CD14-positive monocyte (primary cell): ENCODE results near the gene ZXDC. TPM values are rescaled to one million over a fixed set of nuclear protein-coding genes. Genes with fewer than 3 reads are reported as not detected.

ENCODE experiments used
- DNase-seq, 3 donors: peaks; one replicate each; pipeline ENCODE4 v3.0.0-alpha.2; 2011 to 2022
- H2AFZ ChIP-seq: 2 replicates; pipeline ENCODE4 v1.6.0; 2012; ENCODE audit warnings: mild to moderate bottlenecking, low read depth, low read length, inconsistent platforms; ENCODE audit not compliant: insufficient read depth, poor library complexity, severe bottlenecking
- H3K27ac ChIP-seq, 2 donors: 1 replicate in 1 of 2; 2 replicates in 1 of 2; pipeline ENCODE4 v1.5.1; 2012 to 2013; ENCODE audit warnings: low read length in 2 of 2, control low read depth in 1 of 2, inconsistent platforms in 1 of 2, low read depth in 1 of 2, mild to moderate bottlenecking in 1 of 2
- H3K27me3 ChIP-seq, 2 donors: one replicate each; pipeline versions ENCODE4 v1.6.0 to v1.6.1; 2011 to 2013; ENCODE audit warnings: low read length in 2 of 2; ENCODE audit not compliant: control insufficient read depth in 2 of 2, insufficient read depth in 2 of 2
- H3K36me3 ChIP-seq, 2 donors: replicated peaks in 1 of 2; 1 replicate in 1 of 2; 2 replicates in 1 of 2; pipeline versions ENCODE4 v1.5.1 to v1.6.1; 2012 to 2013; ENCODE audit warnings: low read length in 2 of 2, control low read depth in 1 of 2, inconsistent platforms in 1 of 2, mild to moderate bottlenecking in 1 of 2; ENCODE audit not compliant: insufficient read depth in 2 of 2, control insufficient read depth in 1 of 2
- H3K4me1 ChIP-seq, 2 donors: 1 replicate in 1 of 2; 2 replicates in 1 of 2; pipeline versions ENCODE4 v1.5.1 to v1.6.1; 2012 to 2013; ENCODE audit warnings: low read length in 2 of 2, control low read depth in 1 of 2, inconsistent platforms in 1 of 2, mild to moderate bottlenecking in 1 of 2, moderate library complexity in 1 of 2; ENCODE audit not compliant: insufficient read depth in 2 of 2, control insufficient read depth in 1 of 2
- H3K4me2 ChIP-seq: replicated peaks from 2 replicates; pipeline ENCODE3; 2012; ENCODE audit warnings: low read length, moderate library complexity, mild to moderate bottlenecking; ENCODE audit not compliant: poor library complexity, severe bottlenecking; ENCODE audit errors: extremely low read depth
- H3K4me3 ChIP-seq, 3 experiments: fragments of 200-600 bp in 1 of 3; sonication (generic) in 1 of 3; replicated peaks in 1 of 3; 1 replicate in 2 of 3; 2 replicates in 1 of 3; pipeline ENCODE4 v1.5.1; 2011 to 2013; ENCODE audit warnings: low read length in 3 of 3, mild to moderate bottlenecking in 3 of 3, control low read depth in 2 of 3, low read depth in 2 of 3, inconsistent platforms in 1 of 3, moderate library complexity in 1 of 3
- H3K79me2 ChIP-seq: 2 replicates; pipeline ENCODE4 v1.6.0; 2012; ENCODE audit warnings: mild to moderate bottlenecking, control low read depth, inconsistent platforms, low read length, moderate library complexity; ENCODE audit not compliant: insufficient read depth
- H3K9ac ChIP-seq: 2 replicates; pipeline ENCODE4 v1.6.0; 2017; ENCODE audit warnings: low read length, mild to moderate bottlenecking; ENCODE audit not compliant: insufficient read depth, poor library complexity, severe bottlenecking
- H3K9me3 ChIP-seq, 2 donors: replicated peaks in 1 of 2; 1 replicate in 1 of 2; 2 replicates in 1 of 2; pipeline versions ENCODE4 v1.5.1 to v1.6.1; 2012 to 2013; ENCODE audit warnings: low read length in 2 of 2, control low read depth in 1 of 2; ENCODE audit not compliant: control insufficient read depth in 1 of 2, insufficient read depth in 1 of 2
- H4K20me1 ChIP-seq: 2 replicates; pipeline ENCODE4 v1.6.0; 2012; ENCODE audit warnings: mild to moderate bottlenecking, low read length, control low read depth, moderate library complexity; ENCODE audit not compliant: insufficient read depth
- H3K27ac Mint-ChIP-seq, 7 donors: one replicate each; pipeline ENCODE4 v1.8.0; 2020; ENCODE audit warnings: mild to moderate bottlenecking in 7 of 7, mixed read lengths in 7 of 7, moderate library complexity in 6 of 7, inconsistent platforms in 2 of 7
- H3K27me3 Mint-ChIP-seq, 3 donors: one replicate each; pipeline ENCODE4 v1.8.0; 2021 to 2022; ENCODE audit warnings: low read depth in 3 of 3, mild to moderate bottlenecking in 3 of 3, mixed read lengths in 3 of 3, moderate library complexity in 3 of 3, inconsistent platforms in 1 of 3
- H3K36me3 Mint-ChIP-seq, 2 donors: one replicate each; pipeline ENCODE4 v1.8.0; 2020; ENCODE audit warnings: mixed read lengths in 2 of 2, inconsistent platforms in 1 of 2, mild to moderate bottlenecking in 1 of 2
- H3K4me1 Mint-ChIP-seq: one replicate; pipeline ENCODE4 v1.8.0; 2020; ENCODE audit warnings: mild to moderate bottlenecking, mixed read lengths
- H3K4me3 Mint-ChIP-seq, 2 donors: one replicate each; pipeline ENCODE4 v1.8.0; 2020; ENCODE audit warnings: mild to moderate bottlenecking in 2 of 2, mixed read lengths in 2 of 2, moderate library complexity in 1 of 2
- H3K9me3 Mint-ChIP-seq, 7 donors: one replicate each; pipeline ENCODE4 v1.8.0; 2020 to 2022; ENCODE audit warnings: mixed read lengths in 7 of 7, mild to moderate bottlenecking in 6 of 7, moderate library complexity in 6 of 7, inconsistent platforms in 2 of 7
- CTCF ChIP-seq: fragments of 200-600 bp; IDR thresholded peaks from one replicate; pipeline ENCODE4 v1.8.0; 2022; ENCODE audit warnings: antibody characterized with exemption, mild to moderate bottlenecking
- WGBS: methylation state at CpG from one replicate; pipeline ENCODE4 v1.1.5; 2013; ENCODE audit warnings: missing lambda C conversion rate; ENCODE audit not compliant: insufficient coverage; 5-methylcytosine and 5-hydroxymethylcytosine counted together
- intact Hi-C, 2 donors: fragments of 100-400 bp; cut with micrococcal nuclease; formaldehyde crosslinking; loops; one replicate each; pipeline versions ENCODE4 v1.15.0 to v1.15.1; 2023
- polyA plus RNA-seq, 3 donors: library from polyadenylated mRNA; depleted of rRNA in 1 of 3; unstranded in 2 of 3; stranded (reverse) in 1 of 3; fragments of 300-500 nt in 2 of 3; fragments of >200 nt in 1 of 3; fragmentation: Illumina TruSeq in 2 of 3; gene quantifications; 1 replicate in 2 of 3; 2 replicates in 1 of 3; pipeline ENCODE4 v1.2.3, GENCODE V29; 2012 to 2021

Gene ZXDC
- polyA plus RNA-seq, 3 donors = 6.3 to 44.8 (median 9.7) TPM

- Mint-ChIP-seq H3K36me3 (peaks cover 0 to 3% of the 10 kb centered on the region in 2 donors), H3K4me3 (no peak overlapping the region), H3K4me1 (no peaks in the 10 kb centered on the region), H3K9me3 (peaks cover 9 to 19% (median 15%) of the 10 kb centered on the region in 7 donors), H3K27ac (no peak overlapping the region), H3K27me3 (peaks cover 0 to 6% (median 2%) of the 10 kb centered on the region in 3 donors)
- no peak for DNase-seq
- Histone ChIP-seq H3K36me3 (no peaks in the 10 kb centered on the region), H2AFZ (no peak overlapping the region), H3K9me3 (peaks cover 8 to 15% of the 10 kb centered on the region in 2 donors), H3K4me1 (no peaks in the 10 kb centered on the region), H3K27me3 (no peaks in the 10 kb centered on the region), H3K27ac (no peak overlapping the region), H4K20me1 (no peaks in the 10 kb centered on the region), H3K9ac (no peak overlapping the region), H3K4me2 (no peak overlapping the region), H3K4me3 (no peak overlapping the region), H3K79me2 (no peaks in the 10 kb centered on the region)
- intact Hi-C loops = no loop called here
- no peak for TF ChIP-seq CTCF
- WGBS = 94% methylated on average over 3 of the region's 3 CpGs
These were observed 50.9 kb downstream of the ZXDC start for GRCh38 chr3:126424751-126425150.

- intact Hi-C loops = no loop called here
- H3K27me3 ChIP-seq = no peaks in the 10 kb centered on the region
- TF ChIP-seq CTCF = no peak
- H3K36me3 Mint-ChIP-seq = peaks cover 0 to 3% of the 10 kb centered on the region in 2 donors
- H3K79me2 ChIP-seq = no peaks in the 10 kb centered on the region
- H3K9me3 ChIP-seq = peaks cover 8 to 15% of the 10 kb centered on the region in 2 donors
- WGBS = over 99% methylated on average over 9 of the region's 10 CpGs
- H3K36me3 ChIP-seq = no peaks in the 10 kb centered on the region
- no peak overlapping the region for H3K9ac ChIP-seq
- no peaks in the 10 kb centered on the region for H3K4me1 ChIP-seq
- no peak overlapping the region for H3K27ac Mint-ChIP-seq
- H3K9me3 Mint-ChIP-seq = peaks cover 9 to 19% (median 15%) of the 10 kb centered on the region in 7 donors
- H3K4me2 ChIP-seq = no peak overlapping the region
- H3K4me3 ChIP-seq = no peak overlapping the region
- no peak overlapping the region for H3K27ac ChIP-seq
- no peaks in the 10 kb centered on the region for H4K20me1 ChIP-seq
- H2AFZ ChIP-seq = no peak overlapping the region
- peaks cover 0 to 6% (median 2%) of the 10 kb centered on the region in 3 donors for H3K27me3 Mint-ChIP-seq
- H3K4me1 Mint-ChIP-seq = no peaks in the 10 kb centered on the region
- DNase-seq = no peak
- no peak overlapping the region for H3K4me3 Mint-ChIP-seq
These were observed 51.5 kb downstream of the ZXDC start for GRCh38 chr3:126424039-126424717.
